GM21390 (cell line): ENCODE data around the gene COG5.

ENCODE experiments used
- ATAC-seq: cut with Tn5 transposase; IDR thresholded peaks from one replicate; pipeline ENCODE4 v1.9.1; 2021; ENCODE audit not compliant: unreplicated experiment

Gene COG5

DNA sequence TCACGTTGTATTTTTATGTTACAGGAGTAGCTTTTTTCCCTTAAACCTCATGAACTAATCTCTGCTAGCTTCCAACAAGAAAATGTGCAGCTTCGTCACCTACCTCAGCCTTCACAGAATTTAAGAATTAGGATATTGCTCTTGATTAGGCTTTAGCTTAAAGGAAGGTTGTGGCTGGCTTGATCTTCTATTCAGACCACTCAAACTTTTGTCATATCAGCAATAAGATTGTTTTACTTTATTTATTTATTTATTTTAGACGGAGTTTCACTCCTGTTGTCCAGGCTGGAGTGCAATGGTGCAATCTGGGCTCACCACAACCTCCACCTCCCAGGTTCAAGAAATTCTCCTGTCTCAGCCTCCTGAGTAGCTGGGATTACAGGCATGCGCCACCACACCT is 219.4 kb downstream of the COG5 start:
- no peak for ATAC-seq

GRCh38 chr7:107338080-107338479 is 225.6 kb downstream of the COG5 start:
- no peak for ATAC-seq

DNA sequence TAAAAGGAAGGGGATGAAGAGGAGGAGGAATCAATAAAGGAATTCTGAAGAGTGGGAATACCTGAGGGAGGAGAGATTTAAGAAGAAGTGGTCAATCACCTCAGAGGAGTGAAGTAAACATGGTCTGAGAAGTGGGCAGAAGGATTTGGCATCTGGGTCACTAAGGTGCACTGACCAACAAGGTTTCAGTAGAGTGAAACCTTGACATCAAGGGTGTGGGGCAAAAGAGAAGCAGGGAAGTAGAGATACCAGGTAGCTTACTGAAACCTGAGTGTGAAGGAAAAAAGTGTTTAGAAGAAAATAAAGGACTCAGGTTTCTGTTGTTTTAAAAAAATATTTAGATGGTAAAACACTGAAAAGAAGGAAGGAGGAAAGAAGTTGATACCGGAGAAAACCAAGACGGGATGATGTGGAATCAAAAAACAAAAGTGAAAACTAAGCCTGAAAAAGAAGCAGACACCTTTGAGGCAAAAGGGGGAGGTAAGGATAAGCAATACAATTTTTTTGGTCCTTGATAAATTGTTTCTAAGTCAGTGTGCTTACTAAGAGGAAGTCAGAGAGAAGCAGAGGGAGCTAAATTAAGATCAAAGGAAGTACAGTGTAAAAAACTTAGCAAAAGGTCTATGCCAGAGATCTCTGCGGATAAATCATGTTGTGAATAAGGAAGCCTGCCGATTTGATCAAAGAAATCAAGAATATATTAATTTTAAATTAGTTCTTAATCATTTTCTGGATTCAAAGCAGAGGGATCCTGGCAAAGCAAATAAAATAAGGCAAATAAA is 231.0 kb downstream of the COG5 start:
- peak; percentile 74 for ATAC-seq

- no peak for ATAC-seq
These were observed 233.2 kb downstream of the COG5 start for GRCh38 chr7:107330478-107330877.

GRCh38 chr7:107327986-107328569 is 235.6 kb downstream of the COG5 start:
- ATAC-seq = no peak

DNA sequence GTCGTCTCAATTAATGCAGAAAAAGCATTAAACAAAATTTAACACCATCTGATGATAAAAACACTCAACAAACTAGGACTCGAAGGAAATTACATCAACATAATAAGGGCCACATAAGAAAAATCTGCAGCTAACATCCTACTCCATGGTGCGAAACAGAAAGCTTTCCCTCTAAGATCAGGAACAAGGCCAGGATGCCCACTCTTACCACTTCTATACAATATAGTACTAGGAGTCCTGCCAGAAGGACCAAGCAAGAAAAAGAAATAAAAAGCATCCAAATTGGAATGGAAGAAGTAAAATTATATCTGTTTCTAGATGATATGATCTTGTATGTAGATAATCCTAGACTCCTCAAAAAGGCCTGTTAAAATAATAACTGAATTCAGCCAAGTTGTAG is 237.7 kb downstream of the COG5 start:
- no peak for ATAC-seq

DNA sequence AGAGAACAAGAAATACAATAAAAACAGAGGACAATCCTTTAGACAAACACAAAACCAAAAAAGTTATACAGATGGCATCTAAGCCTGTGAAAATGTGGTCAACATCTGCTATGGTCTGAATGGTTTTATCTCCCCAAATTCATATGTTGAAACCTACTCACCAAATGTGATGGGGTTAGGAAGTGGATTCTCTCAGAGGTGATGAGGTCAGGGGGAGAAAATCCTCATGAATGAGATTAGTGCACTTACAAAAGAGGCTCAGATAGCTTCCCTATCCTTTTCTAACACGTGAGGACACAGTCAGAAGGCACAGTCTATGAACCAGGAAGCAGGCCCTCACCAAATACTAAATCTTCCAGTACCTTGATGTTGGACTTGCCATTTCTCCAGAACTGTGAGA is 241.7 kb downstream of the COG5 start:
- no peak for ATAC-seq

DNA sequence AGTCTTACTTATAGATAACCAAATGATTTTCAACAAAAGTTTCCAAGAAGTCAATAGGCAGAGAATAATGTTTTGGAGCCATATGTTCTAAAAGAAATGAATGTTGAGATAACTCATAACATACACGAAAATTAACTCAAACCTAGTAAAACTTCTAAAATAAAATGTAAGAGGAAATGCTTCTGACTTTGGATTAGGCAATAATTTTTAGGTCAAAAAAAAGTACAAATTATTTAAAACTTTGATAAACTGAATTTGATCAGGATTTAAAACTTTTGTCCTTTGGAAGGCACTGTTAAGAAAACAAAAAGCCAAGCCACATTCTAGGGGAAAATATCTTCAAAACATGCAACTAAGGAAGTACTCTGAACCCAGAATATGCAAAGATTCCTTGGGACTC is 242.1 kb downstream of the COG5 start:
- no peak for ATAC-seq

- ATAC-seq = no peak
These were observed 243.9 kb downstream of the COG5 start for GRCh38 chr7:107319724-107320228.

- no peak for ATAC-seq
These were observed 245.1 kb downstream of the COG5 start for GRCh38 chr7:107318523-107319160.

- no peak for ATAC-seq
These were observed 248.0 kb downstream of the COG5 start for GRCh38 chr7:107315716-107316220.

DNA sequence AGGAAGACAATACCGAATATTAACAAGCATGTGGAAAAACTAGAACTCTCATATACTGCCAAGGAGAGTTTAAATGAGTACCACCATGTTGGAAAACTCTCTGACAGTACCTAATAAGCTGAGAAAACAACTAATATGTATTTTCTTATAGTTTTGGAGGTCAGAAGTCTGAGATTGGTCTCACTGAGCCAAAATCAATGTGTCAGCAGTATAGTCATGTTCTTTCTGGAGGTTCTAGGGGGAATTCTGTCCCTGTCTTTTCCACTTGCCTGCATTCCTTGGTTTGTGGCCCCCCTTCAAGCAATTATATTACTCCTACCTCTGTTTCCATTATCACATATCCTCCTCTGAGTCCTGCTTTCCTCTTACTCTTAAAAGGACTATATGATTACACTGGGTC is 250.4 kb downstream of the COG5 start:
- ATAC-seq = no peak

DNA sequence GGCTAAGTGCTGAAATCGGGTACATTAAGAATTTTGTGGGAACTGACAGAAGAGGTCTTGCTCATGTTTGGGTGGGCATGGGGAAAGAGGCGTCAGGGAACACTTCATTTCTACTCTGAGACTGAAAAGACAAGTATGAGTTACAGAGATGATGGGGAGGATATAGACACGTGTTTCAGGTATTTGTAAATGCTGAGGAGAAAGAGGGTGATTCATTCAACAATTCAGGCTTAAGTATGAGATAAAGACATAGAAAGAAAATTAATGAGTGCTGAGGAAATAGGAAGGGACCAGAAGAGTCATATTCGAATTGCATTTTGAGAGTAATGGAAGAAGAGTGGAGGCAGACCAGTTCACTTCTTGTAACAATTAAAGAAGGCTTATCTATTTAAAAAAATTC is 251.3 kb downstream of the COG5 start:
- no peak for ATAC-seq

GRCh38 chr7:107309296-107309695 is 254.4 kb downstream of the COG5 start:
- ATAC-seq = no peak

GRCh38 chr7:107304636-107305035 is 259.1 kb downstream of the COG5 start:
- ATAC-seq = no peak

GRCh38 chr7:107304063-107304462 is 259.7 kb downstream of the COG5 start:
- no peak for ATAC-seq

DNA sequence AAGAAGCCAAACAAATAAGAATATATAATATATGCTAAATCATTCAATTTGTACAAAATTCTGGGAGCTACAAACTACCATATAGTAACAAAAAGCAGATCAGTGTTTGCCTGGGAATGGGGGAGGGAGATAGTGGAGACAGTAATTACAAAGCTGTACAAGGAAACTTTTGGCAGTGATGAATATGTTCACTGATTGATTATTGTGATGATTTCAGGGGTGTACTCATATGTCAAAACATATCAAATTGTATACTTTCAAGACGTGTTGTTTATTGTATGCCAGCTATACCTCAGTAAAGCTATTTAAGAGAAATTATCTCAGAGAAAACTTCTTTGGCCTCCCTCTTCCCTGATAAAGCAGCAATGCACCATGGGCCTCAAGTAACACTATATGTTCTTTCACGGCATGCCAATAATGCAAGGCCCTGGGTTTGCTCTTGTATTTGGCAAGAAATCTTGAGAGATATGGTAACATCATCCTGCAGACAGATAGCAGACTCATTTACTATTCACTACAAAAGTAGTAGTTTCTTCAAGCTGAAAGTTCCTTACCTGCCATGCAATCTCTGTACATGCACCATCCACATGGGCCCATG is 261.4 kb downstream of the COG5 start:
- ATAC-seq = no peak

GRCh38 chr7:107294182-107294581 is 269.5 kb downstream of the COG5 start:
- no peak for ATAC-seq

DNA sequence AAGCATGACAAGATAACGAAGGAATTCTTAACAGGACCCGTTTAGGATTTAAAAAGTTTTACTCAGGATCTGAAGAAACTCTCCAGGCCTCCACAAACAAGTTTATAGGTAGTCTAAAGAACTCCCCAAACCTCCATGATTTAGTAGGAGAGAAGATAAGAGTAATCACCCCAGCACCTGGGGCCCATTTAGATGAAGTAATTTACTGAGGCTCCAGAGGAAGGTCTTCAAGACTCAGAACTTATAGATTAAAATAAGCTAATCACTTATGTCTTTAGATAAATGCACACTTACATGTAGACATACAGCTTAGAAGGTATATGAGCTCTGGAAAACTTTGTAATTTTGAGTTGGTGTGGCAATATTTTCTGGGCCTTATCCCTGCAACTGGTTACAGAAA is 271.1 kb downstream of the COG5 start:
- no peak for ATAC-seq

- ATAC-seq = no peak
These were observed 272.3 kb downstream of the COG5 start for GRCh38 chr7:107291434-107291833.

DNA sequence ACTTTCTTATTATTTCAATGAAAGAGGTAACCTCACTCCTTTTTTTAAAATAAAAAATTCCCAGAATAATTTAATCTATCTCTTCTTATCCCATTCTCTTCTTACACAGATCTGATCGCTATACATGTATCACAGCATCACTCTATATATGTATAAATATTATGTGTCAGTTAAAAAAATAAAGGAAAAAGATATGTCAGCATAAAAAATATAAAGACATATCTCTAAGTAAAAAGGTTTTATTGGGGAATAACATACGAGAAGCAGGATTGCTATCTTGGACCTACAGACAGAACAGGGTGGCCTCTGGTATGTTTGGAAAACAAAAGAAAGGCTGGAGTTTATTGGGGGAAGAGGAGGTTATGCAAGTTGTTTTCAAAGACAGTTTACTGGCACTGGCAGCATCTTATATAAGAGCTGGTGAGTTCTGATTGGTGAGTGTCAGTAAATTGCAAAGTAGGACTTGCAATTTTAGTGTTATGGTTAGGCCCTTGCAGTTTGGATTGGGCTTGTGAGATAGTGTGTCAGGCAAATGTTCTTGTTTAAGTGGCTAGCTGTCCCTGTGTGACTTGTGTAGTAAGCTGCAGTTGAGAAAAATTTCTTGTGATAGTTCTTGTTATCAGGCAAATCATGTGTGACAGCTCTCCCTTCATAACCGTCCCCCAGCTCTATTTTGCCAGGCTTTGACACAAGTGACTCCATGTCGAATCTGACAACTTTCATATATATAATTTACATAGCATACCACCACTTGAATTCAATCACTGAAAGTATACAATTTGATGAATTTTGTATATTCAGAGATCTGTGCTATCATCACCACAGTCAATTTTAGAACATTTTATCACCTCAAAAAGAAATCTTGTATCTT is 276.7 kb downstream of the COG5 start:
- ATAC-seq = no peak
